HEK293 (cell line): ENCODE data around the gene PACRG.

Experiments
- CTCF ChIA-PET: fragments of 350-600 bp; formaldehyde crosslinking; extraction: SDS; loops from one replicate; lab custom pipeline; 2021; ENCODE audit warnings: antibody characterized with exemption; lab: Yijun Ruan, JAX
- POLR2A ChIA-PET: fragments of 300-600 bp; formaldehyde crosslinking; extraction: SDS; loops from one replicate; lab custom pipeline; 2020; ENCODE audit warnings: antibody characterized with exemption, inconsistent platforms; lab: Yijun Ruan, JAX
- H3K27ac ChIP-seq: fragments of 200-500 bp; sonication (Bioruptor generic); 2 replicates; pipeline ENCODE4 v1.5.1; 2014; ENCODE audit warnings: low read depth, low read length, control low read depth, inconsistent platforms; ENCODE audit errors: extremely low read depth
- H3K36me3 ChIP-seq, 2 experiments: fragments of 200-500 bp in 1 of 2; sonication (Bioruptor generic) in 1 of 2; 1 replicate in 1 of 2; 2 replicates in 1 of 2; pipeline ENCODE4 v1.5.1; 2014 to 2017; ENCODE audit warnings: inconsistent platforms in 2 of 2, low read length in 2 of 2; ENCODE audit not compliant: control insufficient read depth in 2 of 2, insufficient read depth in 1 of 2
- H3K4me1 ChIP-seq: fragments of 200-500 bp; sonication (Bioruptor generic); 2 replicates; pipeline ENCODE4 v1.5.1; 2014; ENCODE audit warnings: mild to moderate bottlenecking, low read length, inconsistent platforms; ENCODE audit not compliant: control insufficient read depth, insufficient read depth
- H3K4me3 ChIP-seq: 2 replicates; pipeline ENCODE4 v1.5.1; 2011; ENCODE audit warnings: low read depth, mild to moderate bottlenecking, control low read depth, low read length, moderate library complexity
- H3K9me3 ChIP-seq: fragments of 200-500 bp; sonication (Bioruptor generic); 2 replicates; pipeline ENCODE4 v1.5.1; 2014; ENCODE audit warnings: low read depth, low read length, inconsistent platforms; ENCODE audit not compliant: control insufficient read depth, insufficient read depth
- EGR2 ChIP-seq: fragments of 450-650 bp; formaldehyde crosslinking; IDR thresholded peaks from 2 replicates; pipeline ENCODE4 v1.5.1; 2016; ENCODE audit warnings: low read depth, missing biosample characterization, missing genetic modification characterization
- MEIS1 ChIP-seq: sonication (generic); formaldehyde crosslinking; IDR thresholded peaks from 2 replicates; pipeline ENCODE4 v1.8.1; 2022; ENCODE audit warnings: missing genetic modification reagents, mild to moderate bottlenecking, borderline replicate concordance
- MYNN ChIP-seq: fragments of 450-650 bp; formaldehyde crosslinking; IDR thresholded peaks from 2 replicates; pipeline ENCODE4 v1.5.1; 2016; ENCODE audit warnings: missing biosample characterization, missing genetic modification characterization, borderline replicate concordance
- RBAK ChIP-seq: fragments of 450-650 bp; formaldehyde crosslinking; IDR thresholded peaks from 2 replicates; pipeline ENCODE4 v1.5.1; 2016; ENCODE audit warnings: missing biosample characterization, missing genetic modification characterization
- TRIM28 ChIP-seq: IDR thresholded peaks from 2 replicates; pipeline ENCODE4 v1.6.1; 2011; ENCODE audit warnings: low read length, control low read depth, borderline replicate concordance
- ZFHX2 ChIP-seq: fragments of 450-650 bp; formaldehyde crosslinking; conservative IDR thresholded peaks from 2 replicates; pipeline ENCODE4 v1.5.1; 2016; ENCODE audit warnings: missing biosample characterization, missing genetic modification characterization
- ZNF202 ChIP-seq: fragments of 450-650 bp; formaldehyde crosslinking; IDR thresholded peaks from 2 replicates; pipeline ENCODE4 v1.5.1; 2016; ENCODE audit warnings: missing biosample characterization, missing genetic modification characterization, borderline replicate concordance
- ZNF266 ChIP-seq: fragments of 450-650 bp; formaldehyde crosslinking; IDR thresholded peaks from 2 replicates; pipeline ENCODE4 v1.5.1; 2016; ENCODE audit warnings: missing biosample characterization, missing genetic modification characterization, low read depth
- ZNF510 ChIP-seq: fragments of 450-650 bp; formaldehyde crosslinking; IDR thresholded peaks from 2 replicates; pipeline ENCODE4 v1.5.1; 2018; ENCODE audit warnings: mild to moderate bottlenecking, missing genetic modification characterization, missing biosample characterization; ENCODE audit not compliant: insufficient replicate concordance
- ZNF596 ChIP-seq: fragments of 450-650 bp; IDR thresholded peaks from 2 replicates; pipeline ENCODE4 v1.5.0; 2018; ENCODE audit warnings: missing biosample characterization, mild to moderate bottlenecking, missing genetic modification characterization, moderate library complexity
- ZNF600 ChIP-seq: fragments of 450-650 bp; formaldehyde crosslinking; IDR thresholded peaks from 2 replicates; pipeline ENCODE4 v1.5.1; 2016; ENCODE audit warnings: missing biosample characterization, missing genetic modification characterization
- ZNF664 ChIP-seq: fragments of 450-650 bp; formaldehyde crosslinking; IDR thresholded peaks from 2 replicates; pipeline ENCODE4 v1.5.1; 2016; ENCODE audit warnings: missing biosample characterization, missing genetic modification characterization
- TF ChIP-seq, protein P1 (sequence below): fragments of 450-650 bp; formaldehyde crosslinking; IDR thresholded peaks from 2 replicates; pipeline ENCODE4 v1.5.1; 2016; ENCODE audit warnings: missing biosample characterization, missing genetic modification characterization
- TF ChIP-seq, protein P2 (sequence below): fragments of 450-650 bp; formaldehyde crosslinking; IDR thresholded peaks from 2 replicates; pipeline ENCODE4; 2016; ENCODE audit warnings: missing biosample characterization, missing genetic modification characterization
- TF ChIP-seq, protein P3 (sequence below): fragments of 450-650 bp; formaldehyde crosslinking; IDR thresholded peaks from 2 replicates; pipeline ENCODE4 v1.5.1; 2016; ENCODE audit warnings: missing biosample characterization, missing genetic modification characterization

Gene PACRG

DNA sequence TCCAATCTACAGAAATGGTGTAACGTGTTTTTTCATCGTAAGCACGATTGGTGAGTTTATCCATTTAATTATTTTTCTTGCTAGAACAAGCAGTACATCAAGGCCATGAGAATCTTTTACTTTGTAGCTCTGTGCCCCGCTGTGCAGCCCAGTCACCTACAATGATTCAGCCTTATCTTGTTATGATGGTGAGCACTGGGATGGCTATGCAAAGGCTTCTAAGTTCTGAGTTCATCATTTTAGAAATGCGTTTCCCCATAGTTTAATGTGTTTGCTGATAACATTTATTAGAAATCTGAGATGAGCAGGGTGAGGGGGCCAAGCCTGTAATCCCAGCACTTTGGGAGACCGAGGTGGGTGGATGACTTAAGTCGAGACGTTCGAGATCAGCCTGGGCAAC is 575.0 kb downstream of the PACRG start:
- no peaks in the 10 kb centered on the region; the same call in 1 of the 2 replicates for H3K4me1 ChIP-seq
- H3K9me3 ChIP-seq, result no peaks in the 10 kb centered on the region
- no peaks in the 10 kb centered on the region for H3K36me3 ChIP-seq
- H3K27ac ChIP-seq, result no peak overlapping the region
- ChIA-PET CTCF (no interaction called here), POLR2A (no interaction called here)
- H3K4me3 ChIP-seq, result no peak overlapping the region
- TF ChIP-seq ZFHX2 (tag by site-specific recombination) (peak; percentile 63), MEIS1 (CRISPR knock-in tag) (no peak), TRIM28 (peak; percentile 60; the same call in 1 of the 2 replicates), EGR2 (peak; percentile 36; the same call in 1 of the 2 replicates)

DNA sequence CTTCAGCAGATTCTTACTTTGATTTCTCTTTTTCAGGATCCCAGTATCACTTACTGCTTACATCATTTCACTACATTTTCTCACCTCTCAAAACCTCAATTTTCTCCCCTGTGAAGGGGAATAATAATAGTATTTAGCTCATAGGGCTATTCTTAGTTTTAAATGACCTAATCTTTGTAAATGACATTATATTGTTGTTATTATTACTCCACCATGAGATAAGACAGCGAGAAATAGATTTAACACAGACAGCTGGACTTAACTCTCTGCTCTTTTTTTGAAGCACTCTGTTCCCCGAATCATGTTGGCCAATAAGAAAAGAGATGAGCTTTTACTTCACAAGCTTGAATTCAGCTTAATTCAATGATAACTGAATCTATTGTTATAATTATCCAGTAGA is 578.2 kb downstream of the PACRG start:
- CTCF ChIA-PET, result interaction anchor here (1.2 kb wide), 1 partner anchor 23 kb away, joined by 3 read pairs; no protein-coding TSS in a partner anchor
- POLR2A ChIA-PET, result no interaction called here

DNA sequence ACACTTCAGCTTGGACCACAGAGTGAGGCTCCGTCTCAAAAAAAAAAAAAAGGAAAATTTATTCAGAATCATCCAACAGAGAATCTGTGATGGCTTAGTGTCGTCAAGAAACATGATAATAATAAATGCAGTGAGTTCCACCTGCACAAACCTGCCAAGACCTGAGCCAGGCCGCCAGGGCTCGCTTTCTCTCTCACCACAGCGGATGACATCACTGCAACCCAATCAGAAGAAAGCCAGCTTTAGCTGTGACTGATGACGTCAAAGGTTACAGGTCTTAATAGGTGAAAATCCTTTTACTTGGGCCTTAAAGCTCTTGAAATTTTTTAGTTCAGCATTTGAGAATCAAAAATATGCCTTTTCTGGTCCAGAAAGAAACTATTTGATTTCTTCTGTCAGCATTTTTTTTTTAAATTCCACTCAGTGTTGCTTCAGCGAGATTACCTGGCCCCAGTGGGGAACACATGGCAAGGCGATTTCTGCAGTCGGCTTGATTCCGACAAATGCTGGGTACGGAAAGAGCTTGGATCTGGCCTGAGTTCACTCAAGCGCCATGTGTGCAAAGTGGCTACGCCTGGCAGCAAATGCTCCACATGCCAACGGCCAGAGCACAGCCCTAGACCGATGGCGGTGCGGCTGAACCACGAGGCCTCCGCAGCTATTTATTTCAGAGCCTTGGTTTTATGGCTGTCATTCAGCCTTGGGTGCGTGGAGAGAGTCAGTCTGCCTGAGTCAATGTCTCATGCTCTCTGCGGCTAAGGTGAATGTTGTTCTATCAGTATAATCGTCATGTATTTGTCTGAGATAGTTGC is 581.1 kb downstream of the PACRG start:
- Histone ChIP-seq H3K27ac (no peak overlapping the region), H3K9me3 (no peaks in the 10 kb centered on the region), H3K4me1 (no peaks in the 10 kb centered on the region), H3K4me3 (no peak overlapping the region), H3K36me3 (no peaks in the 10 kb centered on the region)
- ChIA-PET CTCF (interaction anchor here (0.6 to 1.5 kb wide), 2 partner anchors 137 to 652 kb away, joined by 4 to 7 read pairs; no protein-coding TSS in a partner anchor), POLR2A (no interaction called here)
- TF ChIP-seq MYNN (no peak), ZNF510 (tag by site-specific recombination) (no peak), ZNF202 (tag by site-specific recombination) (no peak), TRIM28 (no peak), ZNF266 (no peak), RBAK (no peak), ZNF664 (tag by site-specific recombination) (no peak), ZNF600 (tag by site-specific recombination) (no peak)
- TF ChIP-seq, protein P1, sequence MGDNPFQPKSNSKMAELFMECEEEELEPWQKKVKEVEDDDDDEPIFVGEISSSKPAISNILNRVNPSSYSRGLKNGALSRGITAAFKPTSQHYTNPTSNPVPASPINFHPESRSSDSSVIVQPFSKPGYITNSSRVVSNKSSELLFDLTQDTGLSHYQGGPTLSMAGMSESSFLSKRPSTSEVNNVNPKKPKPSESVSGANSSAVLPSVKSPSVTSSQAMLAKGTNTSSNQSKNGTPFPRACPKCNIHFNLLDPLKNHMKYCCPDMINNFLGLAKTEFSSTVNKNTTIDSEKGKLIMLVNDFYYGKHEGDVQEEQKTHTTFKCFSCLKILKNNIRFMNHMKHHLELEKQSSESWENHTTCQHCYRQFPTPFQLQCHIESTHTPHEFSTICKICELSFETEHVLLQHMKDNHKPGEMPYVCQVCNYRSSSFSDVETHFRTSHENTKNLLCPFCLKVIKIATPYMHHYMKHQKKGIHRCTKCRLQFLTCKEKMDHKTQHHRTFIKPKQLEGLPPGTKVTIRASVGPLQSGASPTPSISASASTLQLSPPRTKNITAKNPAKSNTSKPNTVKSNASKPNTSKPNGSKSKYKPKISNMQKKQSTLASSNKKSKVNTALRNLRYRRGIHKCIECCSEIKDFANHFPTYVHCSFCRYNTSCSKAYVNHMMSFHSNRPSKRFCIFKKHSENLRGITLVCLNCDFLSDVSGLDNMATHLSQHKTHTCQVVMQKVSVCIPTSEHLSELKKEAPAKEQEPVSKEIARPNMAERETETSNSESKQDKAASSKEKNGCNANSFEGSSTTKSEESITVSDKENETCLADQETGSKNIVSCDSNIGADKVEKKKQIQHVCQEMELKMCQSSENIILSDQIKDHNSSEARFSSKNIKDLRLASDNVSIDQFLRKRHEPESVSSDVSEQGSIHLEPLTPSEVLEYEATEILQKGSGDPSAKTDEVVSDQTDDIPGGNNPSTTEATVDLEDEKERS (tag by site-specific recombination), result no peak
- TF ChIP-seq, protein P2, sequence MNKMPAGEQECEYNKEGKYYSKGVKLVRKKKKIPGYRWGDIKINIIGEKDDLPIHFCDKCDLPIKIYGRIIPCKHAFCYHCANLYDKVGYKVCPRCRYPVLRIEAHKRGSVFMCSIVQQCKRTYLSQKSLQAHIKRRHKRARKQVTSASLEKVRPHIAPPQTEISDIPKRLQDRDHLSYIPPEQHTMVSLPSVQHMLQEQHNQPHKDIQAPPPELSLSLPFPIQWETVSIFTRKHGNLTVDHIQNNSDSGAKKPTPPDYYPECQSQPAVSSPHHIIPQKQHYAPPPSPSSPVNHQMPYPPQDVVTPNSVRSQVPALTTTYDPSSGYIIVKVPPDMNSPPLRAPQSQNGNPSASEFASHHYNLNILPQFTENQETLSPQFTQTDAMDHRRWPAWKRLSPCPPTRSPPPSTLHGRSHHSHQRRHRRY (tag by site-specific recombination), result no peak

More for the DNA sequence above, 578.2 kb downstream of the PACRG start:
- Histone ChIP-seq H3K4me3 (no peak overlapping the region), H3K36me3 (no peaks in the 10 kb centered on the region), H3K9me3 (no peaks in the 10 kb centered on the region), H3K4me1 (no peaks in the 10 kb centered on the region; the same call in 1 of the 2 replicates), H3K27ac (no peak overlapping the region)
- TF ChIP-seq, protein P3, sequence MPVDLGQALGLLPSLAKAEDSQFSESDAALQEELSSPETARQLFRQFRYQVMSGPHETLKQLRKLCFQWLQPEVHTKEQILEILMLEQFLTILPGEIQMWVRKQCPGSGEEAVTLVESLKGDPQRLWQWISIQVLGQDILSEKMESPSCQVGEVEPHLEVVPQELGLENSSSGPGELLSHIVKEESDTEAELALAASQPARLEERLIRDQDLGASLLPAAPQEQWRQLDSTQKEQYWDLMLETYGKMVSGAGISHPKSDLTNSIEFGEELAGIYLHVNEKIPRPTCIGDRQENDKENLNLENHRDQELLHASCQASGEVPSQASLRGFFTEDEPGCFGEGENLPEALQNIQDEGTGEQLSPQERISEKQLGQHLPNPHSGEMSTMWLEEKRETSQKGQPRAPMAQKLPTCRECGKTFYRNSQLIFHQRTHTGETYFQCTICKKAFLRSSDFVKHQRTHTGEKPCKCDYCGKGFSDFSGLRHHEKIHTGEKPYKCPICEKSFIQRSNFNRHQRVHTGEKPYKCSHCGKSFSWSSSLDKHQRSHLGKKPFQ (tag by site-specific recombination), result no peak
- no peak for TF ChIP-seq ZNF596 (tag by site-specific recombination)
